HG03095 (cell line): ENCODE data around the gene CYRIA.

Source experiments
- ATAC-seq: cut with Tn5 transposase; IDR thresholded peaks from one replicate; pipeline ENCODE4 v1.9.1; 2021; ENCODE audit warnings: moderate library complexity; ENCODE audit not compliant: unreplicated experiment

CYRIA gene

GRCh38 chr2:16652296-16653082, 13.1 kb downstream of the CYRIA start:
- no peak for ATAC-seq

- ATAC-seq, result no peak
These were observed 15.1 kb downstream of the CYRIA start for GRCh38 chr2:16650287-16651249.

- ATAC-seq, result no peak
These were observed 16.0 kb downstream of the CYRIA start for GRCh38 chr2:16649353-16650286.

- no peak for ATAC-seq
These were observed 17.5 kb downstream of the CYRIA start for GRCh38 chr2:16647992-16648617.

- ATAC-seq, result no peak
These were observed 19.7 kb downstream of the CYRIA start for GRCh38 chr2:16645775-16646559.

GRCh38 chr2:16645088-16645487, 20.5 kb downstream of the CYRIA start:
- no peak for ATAC-seq

GRCh38 chr2:16644221-16644925, 21.3 kb downstream of the CYRIA start:
- ATAC-seq, result no peak

GRCh38 chr2:16643099-16643498, 22.5 kb downstream of the CYRIA start:
- no peak for ATAC-seq

- no peak for ATAC-seq
These were observed 23.5 kb downstream of the CYRIA start for GRCh38 chr2:16642088-16642487.

- no peak for ATAC-seq
These were observed 24.1 kb downstream of the CYRIA start for GRCh38 chr2:16641509-16641908.

GRCh38 chr2:16640867-16641266, 24.8 kb downstream of the CYRIA start:
- ATAC-seq, result no peak

GRCh38 chr2:16640001-16640700, 25.5 kb downstream of the CYRIA start:
- ATAC-seq, result no peak

GRCh38 chr2:16639431-16639830, 26.2 kb downstream of the CYRIA start:
- ATAC-seq, result no peak

GRCh38 chr2:16638946-16639345, 26.7 kb downstream of the CYRIA start:
- no peak for ATAC-seq

GRCh38 chr2:16637304-16637703, 28.3 kb downstream of the CYRIA start:
- no peak for ATAC-seq

GRCh38 chr2:16635791-16636699, 29.6 kb downstream of the CYRIA start:
- ATAC-seq, result no peak
